Measurements from ENCODE around the gene TECPR1.

The TECPR1 gene

GRCh38 chr7:98193474-98194180 is 58.4 kb downstream of the TECPR1 start:
- DNase-seq: no peak

GRCh38 chr7:98192781-98193457 is 59.1 kb downstream of the TECPR1 start:
- DNase-seq: no peak

- no peak for DNase-seq
Measured at GRCh38 chr7:98191668-98192431, 60.2 kb downstream of the TECPR1 start.

GRCh38 chr7:98189559-98189958 is 62.5 kb downstream of the TECPR1 start:
- DNase-seq: no peak

- no peak for DNase-seq
Measured at GRCh38 chr7:98187138-98187502, 64.9 kb downstream of the TECPR1 start.

GRCh38 chr7:98186452-98187137 is 65.4 kb downstream of the TECPR1 start:
- DNase-seq: no peak

GRCh38 chr7:98185101-98185500 is 66.9 kb downstream of the TECPR1 start:
- no peak for DNase-seq

GRCh38 chr7:98180751-98181150 is 71.3 kb downstream of the TECPR1 start:
- DNase-seq: no peak

- no peak for DNase-seq
Measured at GRCh38 chr7:98178762-98179490, 73.1 kb downstream of the TECPR1 start.

GRCh38 chr7:98178321-98178720 is 73.7 kb downstream of the TECPR1 start:
- DNase-seq: peak in 47 of 56 donors; percentile 13 to 86 (median 59)

GRCh38 chr7:98177553-98177952 is 74.5 kb downstream of the TECPR1 start:
- DNase-seq: no peak

- no peak for DNase-seq
Measured at GRCh38 chr7:98175260-98175940, 76.6 kb downstream of the TECPR1 start.

GRCh38 chr7:98174334-98175259 is 77.4 kb downstream of the TECPR1 start:
- DNase-seq: peak in 14 of 56 donors; percentile 10 to 57 (median 30)

GRCh38 chr7:98171449-98171848 is 80.6 kb downstream of the TECPR1 start:
- no peak for DNase-seq

- DNase-seq: peak in 5 of 56 donors; percentile 22 to 52 (median 27)
Measured at GRCh38 chr7:98170966-98171365, 81.1 kb downstream of the TECPR1 start.

- no peak for DNase-seq
Measured at GRCh38 chr7:98168904-98169621, 83.0 kb downstream of the TECPR1 start.

GRCh38 chr7:98168181-98168903 is 83.7 kb downstream of the TECPR1 start:
- DNase-seq: peak in 37 of 56 donors; percentile 9 to 70 (median 35)

GRCh38 chr7:98167653-98168052 is 84.4 kb downstream of the TECPR1 start:
- DNase-seq: no peak

All from amygdala (tissue), 56 donors.